C4-2B (cell line): ENCODE data around the gene PSMG1.

Experiments
- ZFX ChIP-seq: fragments of 450-650 bp; IDR thresholded peaks from 2 replicates; pipeline ENCODE4 v1.6.1; 2017
- TF ChIP-seq, protein P1 (sequence below): fragments of 450-650 bp; conservative IDR thresholded peaks from 2 replicates; pipeline ENCODE4 v1.5.1; 2017; ENCODE audit warnings: mild to moderate bottlenecking

DNA sequence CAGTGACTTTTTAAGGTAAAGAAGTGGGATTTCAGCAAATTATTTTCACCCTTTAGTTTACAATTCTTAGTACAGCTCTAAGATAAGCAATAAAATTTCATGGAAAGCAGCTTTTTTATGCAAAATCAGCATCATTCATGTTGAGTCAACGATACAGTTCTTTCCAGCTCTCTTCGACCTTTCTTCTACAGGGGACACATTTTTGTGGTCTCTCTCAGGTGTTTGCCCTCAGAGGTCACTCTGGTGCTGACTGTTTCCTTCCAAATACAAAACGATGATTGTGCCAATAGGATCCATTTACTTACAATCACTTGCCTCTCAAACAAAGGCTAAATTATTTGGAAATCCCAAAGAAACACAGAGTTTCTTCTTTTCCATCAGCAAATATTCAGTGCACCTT, 51.0 kb downstream of the PSMG1 start:
- TF ChIP-seq, protein P1, sequence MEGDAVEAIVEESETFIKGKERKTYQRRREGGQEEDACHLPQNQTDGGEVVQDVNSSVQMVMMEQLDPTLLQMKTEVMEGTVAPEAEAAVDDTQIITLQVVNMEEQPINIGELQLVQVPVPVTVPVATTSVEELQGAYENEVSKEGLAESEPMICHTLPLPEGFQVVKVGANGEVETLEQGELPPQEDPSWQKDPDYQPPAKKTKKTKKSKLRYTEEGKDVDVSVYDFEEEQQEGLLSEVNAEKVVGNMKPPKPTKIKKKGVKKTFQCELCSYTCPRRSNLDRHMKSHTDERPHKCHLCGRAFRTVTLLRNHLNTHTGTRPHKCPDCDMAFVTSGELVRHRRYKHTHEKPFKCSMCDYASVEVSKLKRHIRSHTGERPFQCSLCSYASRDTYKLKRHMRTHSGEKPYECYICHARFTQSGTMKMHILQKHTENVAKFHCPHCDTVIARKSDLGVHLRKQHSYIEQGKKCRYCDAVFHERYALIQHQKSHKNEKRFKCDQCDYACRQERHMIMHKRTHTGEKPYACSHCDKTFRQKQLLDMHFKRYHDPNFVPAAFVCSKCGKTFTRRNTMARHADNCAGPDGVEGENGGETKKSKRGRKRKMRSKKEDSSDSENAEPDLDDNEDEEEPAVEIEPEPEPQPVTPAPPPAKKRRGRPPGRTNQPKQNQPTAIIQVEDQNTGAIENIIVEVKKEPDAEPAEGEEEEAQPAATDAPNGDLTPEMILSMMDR = no peak
- TF ChIP-seq ZFX = no peak
